Activated CD4-positive, alpha-beta T cell treated with anti-CD3 and anti-CD28 coated beads, Interleukin-2, amount 50 U/mL, for 1 hour (primary cell): ENCODE results near the gene MTO1.
"Not testable (repeated sequence)": the region's sequence is repeated elsewhere in the genome, so short reads cannot be mapped to it uniquely, and the experiment has no call there.

Source experiments
- DNase-seq: peaks from one replicate; pipeline ENCODE4 v3.0.0-alpha.2; 2020

MTO1 gene

DNA sequence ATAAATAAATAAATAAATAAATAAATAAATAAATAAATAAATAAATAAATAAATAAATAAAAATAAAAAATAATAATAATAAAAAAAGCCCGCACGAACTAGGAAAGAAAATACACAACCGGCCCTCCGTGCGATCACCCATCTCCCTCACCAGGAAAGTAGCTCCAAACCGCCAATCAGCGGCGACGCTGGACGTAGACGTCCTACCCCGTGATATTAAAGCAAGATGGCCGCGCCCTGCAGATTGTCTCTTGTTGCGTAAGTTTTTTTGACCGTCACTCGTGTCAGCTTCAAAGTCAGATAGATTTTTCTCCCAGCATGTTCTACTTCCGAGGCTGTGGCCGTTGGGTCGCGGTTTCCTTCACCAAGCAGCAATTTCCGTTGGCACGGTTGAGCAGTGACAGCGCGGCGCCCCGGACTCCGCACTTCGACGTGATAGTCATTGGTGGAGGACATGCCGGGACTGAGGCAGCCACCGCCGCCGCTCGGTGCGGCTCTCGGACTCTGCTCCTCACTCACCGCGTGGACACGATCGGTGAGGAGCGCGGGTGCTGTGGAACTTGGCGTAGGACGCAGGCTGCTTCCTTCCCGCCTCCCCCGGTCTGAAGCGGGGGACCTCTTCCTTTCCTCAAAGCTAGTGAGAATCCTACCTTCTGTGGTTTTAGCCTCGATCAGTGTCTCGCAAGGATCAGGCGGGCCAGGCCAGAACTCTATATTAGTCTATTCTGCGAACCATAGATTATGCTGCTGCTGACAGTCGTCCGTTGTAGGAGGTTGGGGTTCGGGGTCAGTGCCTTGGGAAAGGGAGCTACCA lies at the start of gene MTO1:
MTO1 (plus strand) TSS at position 201 of the 814 bp plus-strand sequence; CDS start at position 319, 118 bp downstream.
- peak; percentile 80 for DNase-seq

DNA sequence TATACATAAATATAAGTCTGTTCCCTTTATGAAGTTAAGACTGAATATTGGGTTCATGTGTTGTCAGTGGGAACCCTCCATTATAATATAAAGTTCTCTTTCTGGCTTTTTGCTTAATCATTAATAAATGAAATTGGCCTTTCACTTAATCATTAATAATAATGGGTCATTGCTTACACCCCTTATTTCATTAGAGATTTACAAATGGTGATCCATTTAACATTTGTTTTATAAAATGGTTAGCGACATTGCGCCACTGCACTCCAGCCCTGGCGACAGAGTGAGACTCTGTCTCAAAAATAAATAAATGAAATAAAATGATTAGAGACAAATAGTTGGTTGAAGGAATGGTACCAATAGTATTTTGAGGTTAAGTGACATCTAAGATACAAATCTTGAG lies 48.4 kb upstream of the MTO1 start:
- DNase-seq: no peak

DNA sequence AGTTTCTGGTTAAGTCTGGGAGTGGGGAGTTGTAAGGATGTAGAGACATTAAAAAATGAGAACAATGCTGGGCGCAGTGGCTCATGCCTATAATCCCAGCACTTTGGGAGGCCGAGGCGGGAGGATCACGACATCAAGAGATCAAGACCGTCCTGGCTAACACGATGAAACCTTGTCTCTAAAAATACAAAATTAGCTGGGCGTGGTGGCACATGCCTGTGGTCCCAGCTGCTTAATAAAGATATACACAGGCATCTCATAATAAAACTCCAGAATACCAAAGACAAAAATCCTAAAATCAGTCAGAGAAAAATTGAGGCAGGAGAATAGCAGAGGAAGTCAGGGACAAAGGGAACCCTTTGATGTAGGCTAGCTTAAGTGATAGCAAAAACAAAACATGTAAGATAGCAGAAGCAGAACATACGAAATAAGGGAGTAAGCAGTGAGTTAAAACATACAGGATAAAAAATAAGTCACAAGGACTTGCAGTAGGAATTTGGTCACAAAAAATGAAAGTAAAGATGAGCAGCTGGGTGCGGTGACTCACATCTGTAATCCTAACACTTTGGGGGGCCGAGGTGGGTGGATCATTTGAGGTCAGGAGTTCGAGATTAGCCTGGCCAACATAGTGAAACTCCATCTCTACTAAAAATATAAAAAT lies 43.3 kb upstream of the MTO1 start:
- DNase-seq: no peak

GRCh38 chr6:73421534-73421933 lies 40.0 kb upstream of the MTO1 start:
- DNase-seq: no peak

- DNase-seq: no peak
Observed at GRCh38 chr6:73435236-73435635, 26.3 kb upstream of the MTO1 start.

DNA sequence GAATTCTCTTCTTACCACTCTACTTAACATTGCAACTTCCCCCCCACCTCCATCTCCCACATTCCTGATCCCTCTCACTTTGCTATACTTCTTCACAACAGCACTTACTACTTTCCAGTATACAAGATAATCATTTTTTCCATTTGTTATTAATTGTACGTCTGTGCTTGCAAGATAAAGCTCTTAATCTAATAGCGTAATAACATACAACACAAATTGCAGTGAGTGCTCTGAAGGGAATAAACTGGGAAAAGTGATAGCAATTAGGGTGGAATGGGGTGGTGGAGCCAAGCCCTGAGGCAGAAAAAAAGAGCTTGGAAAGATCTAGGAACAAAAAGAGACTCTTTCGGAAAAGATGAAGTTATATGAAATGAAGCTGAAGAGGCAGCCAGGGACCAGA lies 18.0 kb upstream of the MTO1 start:
- no peak for DNase-seq

- peak; percentile 34 for DNase-seq
Observed at GRCh38 chr6:73451223-73452106, 10.1 kb upstream of the MTO1 start.

DNA sequence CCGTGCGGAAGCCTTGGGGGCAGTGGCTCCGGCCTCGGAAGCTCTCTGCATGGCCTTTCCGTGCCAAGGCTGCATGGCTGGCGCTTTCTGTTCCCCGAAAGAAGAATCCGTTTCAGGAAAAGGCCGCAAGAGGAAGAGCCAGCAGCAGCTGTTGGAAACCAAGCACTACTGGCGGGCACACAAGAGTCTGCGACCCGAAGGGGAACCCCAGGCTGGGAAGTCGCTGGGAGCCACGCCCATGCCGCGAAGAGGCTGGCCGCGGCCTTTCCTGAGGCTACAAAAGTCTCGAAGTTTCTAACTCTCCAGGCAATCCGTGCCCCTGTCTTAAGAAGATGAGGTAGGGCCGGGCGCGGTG lies 9.5 kb upstream of the MTO1 start, which contains the start of gene CGAS:
CGAS (minus strand) TSS at position 191 of the 355 bp plus-strand sequence; CDS start at position 75, 116 bp downstream.
- DNase-seq: peak; percentile 72

DNA sequence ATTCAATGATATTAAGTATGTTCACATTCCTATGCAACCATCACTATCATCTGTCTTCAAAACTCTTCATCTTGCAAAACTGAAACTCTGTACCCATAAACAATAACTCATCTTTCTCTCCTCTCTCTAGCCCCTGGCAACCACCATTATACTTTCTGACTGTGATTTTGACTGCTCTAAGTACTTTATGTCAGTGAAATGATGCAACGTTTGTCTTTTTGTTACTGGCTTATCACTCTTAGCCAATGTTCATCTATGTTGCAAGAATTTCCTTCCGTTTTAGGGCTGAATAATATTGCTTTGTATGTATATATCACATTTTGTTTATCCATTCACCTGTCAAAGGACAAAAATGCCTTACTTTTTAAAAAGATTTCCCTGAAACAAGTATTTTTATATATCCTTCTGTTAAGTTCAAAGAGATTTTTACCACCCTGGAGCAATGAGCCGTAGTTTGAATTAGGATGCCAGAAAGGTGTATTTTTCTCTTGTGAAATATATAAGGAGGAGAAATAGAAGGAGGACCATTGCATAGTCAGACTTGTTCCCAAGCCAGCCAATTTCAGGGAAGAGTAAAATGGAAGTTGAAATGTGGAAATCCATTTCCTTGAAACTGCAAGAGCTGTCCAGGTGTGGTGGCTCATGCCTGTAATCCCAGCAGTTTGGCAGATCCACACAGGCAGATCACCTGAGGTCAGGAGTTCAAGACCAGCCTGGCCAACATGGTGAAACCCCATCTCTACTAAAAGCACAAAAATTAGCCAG lies 5.5 kb upstream of the MTO1 start:
- no peak for DNase-seq

DNA sequence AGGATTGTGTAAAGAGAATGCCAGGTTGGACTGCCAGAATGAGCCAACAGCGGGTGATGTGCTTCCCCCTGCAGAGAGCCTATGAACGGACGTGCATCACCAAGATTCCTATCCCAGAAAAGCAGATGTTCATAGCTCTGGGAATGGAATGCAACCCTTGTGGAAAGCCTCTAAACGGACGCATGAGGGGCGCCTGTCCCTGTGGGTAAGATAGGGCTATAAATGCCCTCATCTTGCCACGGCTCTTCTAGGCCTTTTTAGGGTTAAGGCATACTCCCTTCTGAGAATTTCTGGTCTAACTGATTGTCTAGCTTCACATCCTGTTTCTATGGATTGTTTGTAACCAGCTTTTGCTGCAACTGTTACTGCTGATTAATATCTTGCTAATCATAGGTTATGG lies 2.1 kb upstream of the MTO1 start:
- not testable (repeated sequence) for DNase-seq

- DNase-seq: no peak
Observed at GRCh38 chr6:73460056-73460455, 1.5 kb upstream of the MTO1 start.

DNA sequence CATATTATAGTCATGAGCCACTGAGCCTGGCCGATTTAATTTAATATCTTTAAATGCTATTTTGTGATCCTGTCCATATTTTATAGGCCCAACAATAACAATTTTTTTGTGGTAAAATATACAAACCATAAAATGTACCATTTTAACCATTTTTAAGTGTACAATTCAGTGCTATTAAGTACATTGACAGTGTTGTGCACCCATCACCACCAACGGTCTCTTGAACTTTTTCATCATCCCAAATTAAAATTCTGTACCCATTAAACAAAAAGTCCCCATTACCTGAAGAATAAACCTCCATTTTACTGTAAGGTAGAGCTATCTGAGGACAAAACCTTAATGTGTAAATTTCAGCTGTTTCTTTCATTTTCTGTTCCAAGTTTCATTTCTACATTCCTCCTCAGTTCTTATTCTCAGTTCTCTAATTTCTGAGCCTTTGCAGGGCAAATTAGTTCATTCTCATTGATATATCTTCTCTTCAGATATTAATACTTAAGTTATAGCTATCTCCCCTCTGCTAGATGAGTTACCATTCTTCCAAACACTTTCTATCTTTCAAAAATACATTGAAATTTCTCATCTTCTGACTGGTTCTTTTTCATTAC lies 10.3 kb downstream of the MTO1 start:
- DNase-seq: no peak

GRCh38 chr6:73476723-73477122 lies 15.2 kb downstream of the MTO1 start:
- no peak for DNase-seq

GRCh38 chr6:73477407-73477806 lies 15.9 kb downstream of the MTO1 start:
- DNase-seq: no peak

DNA sequence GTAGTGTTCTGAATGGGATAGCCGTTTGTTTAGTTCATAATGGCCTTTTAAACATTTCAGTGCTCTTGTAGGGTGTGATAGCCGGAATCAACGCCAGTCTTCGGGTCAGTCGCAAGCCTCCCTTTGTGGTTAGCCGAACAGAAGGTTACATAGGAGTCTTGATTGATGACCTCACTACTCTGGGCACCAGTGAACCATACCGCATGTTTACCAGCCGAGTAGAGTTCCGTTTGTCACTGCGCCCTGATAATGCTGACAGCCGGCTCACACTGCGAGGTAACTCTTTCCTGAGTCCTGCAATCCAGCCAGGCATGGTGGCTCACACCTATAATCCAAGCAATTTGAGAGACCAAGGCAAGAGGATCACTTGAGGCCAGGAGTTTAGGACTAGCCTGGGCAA lies 20.4 kb downstream of the MTO1 start:
- DNase-seq: no peak

GRCh38 chr6:73484438-73484837 lies 22.9 kb downstream of the MTO1 start:
- DNase-seq: no peak

DNA sequence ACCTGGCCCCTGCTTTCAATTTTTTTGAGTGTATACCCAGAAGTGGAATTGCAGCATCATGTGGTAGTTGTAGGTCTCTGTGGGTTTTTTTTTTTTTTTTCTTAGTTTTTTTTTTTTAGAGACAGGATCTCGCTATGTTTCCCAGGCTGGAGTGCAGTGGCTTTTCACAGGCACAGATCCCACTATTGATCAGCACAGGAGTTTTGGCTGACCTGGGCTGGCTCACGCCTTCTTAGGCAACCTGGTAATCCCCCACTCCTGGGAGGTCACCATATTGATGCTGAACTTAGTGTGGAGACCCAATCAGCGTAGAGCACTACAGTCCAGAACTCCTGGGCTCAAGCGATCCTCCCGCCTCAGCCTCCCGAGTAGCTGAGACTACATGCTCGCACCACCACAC lies 25.9 kb downstream of the MTO1 start:
- no peak for DNase-seq

GRCh38 chr6:73491377-73491776 lies 29.8 kb downstream of the MTO1 start:
- DNase-seq: no peak

- no peak for DNase-seq
Observed at GRCh38 chr6:73497915-73498314, 36.4 kb downstream of the MTO1 start.

- DNase-seq: no peak
Observed at GRCh38 chr6:73503027-73503772, 41.7 kb downstream of the MTO1 start.

- DNase-seq: no peak
Observed at GRCh38 chr6:73504160-73504559, 42.6 kb downstream of the MTO1 start.
